Glutamatergic neuron (in vitro differentiated cells): ENCODE data around the gene RPS6KB2. TPM values are rescaled to one million over a fixed set of nuclear protein-coding genes. Genes with fewer than 3 reads are reported as not detected.
A peak's percentile ranks its signal among the peaks of the same experiment; 100 is the strongest.

Experiments used
- DNase-seq: peaks from one replicate; pipeline ENCODE4 v3.0.0; 2022
- H3K27ac Mint-ChIP-seq: one replicate; pipeline ENCODE4 v1.8.0; 2020; ENCODE audit warnings: mild to moderate bottlenecking, mixed read lengths, inconsistent platforms; ENCODE audit not compliant: unreplicated experiment
- H3K27me3 Mint-ChIP-seq: one replicate; pipeline ENCODE4 v1.8.0; 2020; ENCODE audit warnings: mild to moderate bottlenecking, moderate library complexity, mixed read lengths, inconsistent platforms; ENCODE audit not compliant: unreplicated experiment
- H3K36me3 Mint-ChIP-seq: one replicate; pipeline ENCODE4 v1.8.0; 2020; ENCODE audit warnings: mild to moderate bottlenecking, mixed read lengths, inconsistent platforms; ENCODE audit not compliant: unreplicated experiment
- H3K4me1 Mint-ChIP-seq: one replicate; pipeline ENCODE4 v1.8.0; 2020; ENCODE audit warnings: mild to moderate bottlenecking, low read depth, mixed read lengths, inconsistent platforms; ENCODE audit not compliant: unreplicated experiment
- H3K4me3 Mint-ChIP-seq: one replicate; pipeline ENCODE4 v1.8.0; 2020; ENCODE audit warnings: mild to moderate bottlenecking, mixed read lengths, inconsistent platforms; ENCODE audit not compliant: unreplicated experiment
- H3K9me3 Mint-ChIP-seq: one replicate; pipeline ENCODE4 v1.8.0; 2020; ENCODE audit warnings: mild to moderate bottlenecking, moderate library complexity, mixed read lengths, inconsistent platforms; ENCODE audit not compliant: unreplicated experiment
- CTCF ChIP-seq: fragments of 200-600 bp; sonication (generic); IDR thresholded peaks from one replicate; pipeline ENCODE4 v1.5.0; 2021; ENCODE audit not compliant: partially characterized antibody, unreplicated experiment
- total RNA-seq: library from RNA; stranded (reverse); fragmentation: NEBNext Ultra II Directional; extraction: Animal tissue kit (Norgen Biotek cat#: 25700); gene quantifications from one replicate; pipeline ENCODE4 v1.2.1, GENCODE V29; 2021; ENCODE audit not compliant: unreplicated experiment

Gene RPS6KB2
- total RNA-seq, 1 donor from 2014 or later: 69.0 TPM

- TF ChIP-seq CTCF: no peak
- peaks cover 2% of the 10 kb centered on the region for H3K27me3 Mint-ChIP-seq
- H3K9me3 Mint-ChIP-seq: peaks cover 6% of the 10 kb centered on the region
- H3K27ac Mint-ChIP-seq: no peak overlapping the region
- DNase-seq: no peak
- no peaks in the 10 kb centered on the region for H3K36me3 Mint-ChIP-seq
- H3K4me1 Mint-ChIP-seq: no peaks in the 10 kb centered on the region
- peak overlapping the region; percentile 34 for H3K4me3 Mint-ChIP-seq
Observed at GRCh38 chr11:67429722-67430121, 1.4 kb downstream of the RPS6KB2 start.

DNA sequence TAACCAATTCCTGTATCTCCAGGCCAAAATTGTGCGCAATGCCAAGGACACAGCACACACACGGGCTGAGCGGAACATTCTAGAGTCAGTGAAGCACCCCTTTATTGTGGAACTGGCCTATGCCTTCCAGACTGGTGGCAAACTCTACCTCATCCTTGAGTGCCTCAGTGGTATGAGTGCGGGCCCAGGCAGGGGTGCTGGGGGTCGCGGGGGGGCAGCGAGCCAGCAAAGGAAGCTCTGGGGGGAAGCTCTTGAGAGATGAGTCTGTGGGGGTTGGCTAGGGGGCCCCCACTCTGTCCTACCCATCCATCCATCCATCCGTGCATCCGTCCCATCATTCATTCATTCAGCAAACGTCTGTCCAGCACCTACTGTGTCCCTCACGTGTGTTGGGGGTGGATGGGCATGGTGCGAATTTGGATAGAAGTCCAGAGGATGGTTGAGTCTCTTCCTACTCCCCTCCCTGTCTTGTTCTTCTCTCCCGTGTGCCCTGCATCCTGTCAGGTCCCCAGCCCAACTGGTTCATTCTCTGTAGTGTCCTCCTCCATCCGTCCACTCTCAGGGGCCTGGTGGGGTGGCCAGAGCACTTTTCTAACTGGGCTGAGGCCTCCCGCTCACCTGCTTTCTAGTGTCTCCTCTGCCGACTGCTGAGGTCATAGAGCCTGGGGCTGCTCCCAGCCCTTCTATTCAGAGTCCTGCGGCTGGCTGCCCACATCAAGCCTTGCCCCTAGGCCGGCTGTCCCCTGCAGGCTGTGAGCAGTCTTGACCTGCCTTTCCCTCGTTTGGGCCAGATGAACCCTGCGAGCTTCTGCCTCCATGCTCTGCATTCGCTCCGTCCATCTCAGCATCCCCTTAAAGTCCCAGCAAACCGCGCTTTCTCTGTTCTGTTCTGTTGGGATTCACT, 3.3 kb downstream of the RPS6KB2 start:
- Mint-ChIP-seq H3K27me3 (peaks cover 9% of the 10 kb centered on the region), H3K27ac (peak overlapping the region; percentile 59), H3K36me3 (no peaks in the 10 kb centered on the region), H3K4me3 (no peak overlapping the region), H3K4me1 (peaks cover 3% of the 10 kb centered on the region), H3K9me3 (peaks cover 4% of the 10 kb centered on the region)
- TF ChIP-seq CTCF: no peak
- no peak for DNase-seq

DNA sequence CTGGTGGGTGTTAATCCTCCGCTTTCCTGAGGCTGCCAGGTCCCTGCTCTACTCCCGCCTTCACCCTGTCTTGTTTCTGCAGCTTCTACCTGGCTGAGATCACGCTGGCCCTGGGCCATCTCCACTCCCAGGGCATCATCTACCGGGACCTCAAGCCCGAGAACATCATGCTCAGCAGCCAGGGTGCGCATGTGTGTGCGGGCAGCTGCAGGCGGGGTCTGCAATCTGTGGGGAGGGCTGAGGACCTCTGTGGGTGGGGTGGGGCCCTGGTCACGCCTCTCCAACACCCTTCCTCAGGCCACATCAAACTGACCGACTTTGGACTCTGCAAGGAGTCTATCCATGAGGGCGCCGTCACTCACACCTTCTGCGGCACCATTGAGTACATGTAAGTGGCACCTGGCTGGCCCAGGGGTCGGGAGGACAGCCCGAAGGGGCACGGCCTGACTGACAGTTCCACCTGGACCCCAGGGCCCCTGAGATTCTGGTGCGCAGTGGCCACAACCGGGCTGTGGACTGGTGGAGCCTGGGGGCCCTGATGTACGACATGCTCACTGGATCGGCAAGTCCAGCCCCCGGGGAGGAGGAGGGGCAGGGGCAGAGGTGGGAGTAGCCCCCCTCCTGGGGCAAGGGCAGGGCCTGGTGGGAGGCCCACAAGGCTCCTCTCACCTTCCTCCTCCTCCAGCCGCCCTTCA, 4.5 kb downstream of the RPS6KB2 start:
- H3K36me3 Mint-ChIP-seq: no peaks in the 10 kb centered on the region
- H3K4me3 Mint-ChIP-seq: no peak overlapping the region
- no peak overlapping the region for H3K27ac Mint-ChIP-seq
- peaks cover 9% of the 10 kb centered on the region for H3K27me3 Mint-ChIP-seq
- H3K9me3 Mint-ChIP-seq: peaks cover 5% of the 10 kb centered on the region
- TF ChIP-seq CTCF: no peak
- H3K4me1 Mint-ChIP-seq: peaks cover 6% of the 10 kb centered on the region
- peak; percentile 11 for DNase-seq

GRCh38 chr11:67433536-67434394, 5.5 kb downstream of the RPS6KB2 start:
- H3K27ac Mint-ChIP-seq: no peak overlapping the region
- H3K27me3 Mint-ChIP-seq: peaks cover 8% of the 10 kb centered on the region
- H3K4me3 Mint-ChIP-seq: no peak overlapping the region
- no peak for TF ChIP-seq CTCF
- peaks cover 7% of the 10 kb centered on the region for H3K4me1 Mint-ChIP-seq
- peaks cover 3% of the 10 kb centered on the region for H3K9me3 Mint-ChIP-seq
- DNase-seq: no peak
- no peaks in the 10 kb centered on the region for H3K36me3 Mint-ChIP-seq
